GM12892 (cell line): Measurements from ENCODE around the gene MPST.

Experiments
- POLR2A ChIP-seq: IDR thresholded peaks from 2 replicates; pipeline ENCODE4 v1.6.1; 2011; ENCODE audit warnings: low read depth, low read length, control low read depth
- POLR2AphosphoS5 ChIP-seq: IDR thresholded peaks from 2 replicates; pipeline ENCODE4 v1.6.1; 2011; ENCODE audit warnings: low read depth, low read length, control low read depth
- TAF1 ChIP-seq: IDR thresholded peaks from 2 replicates; pipeline ENCODE4 v1.6.1; 2011; ENCODE audit warnings: low read depth, mild to moderate bottlenecking, control low read depth, low read length, borderline replicate concordance

- TF ChIP-seq POLR2AphosphoS5: no peak
- no peak for TF ChIP-seq POLR2A
- no peak for TF ChIP-seq TAF1
Measured at GRCh38 chr22:37043828-37044538, 24.4 kb downstream of the MPST start.
